Mucosa of descending colon (tissue), 3 donors: ENCODE measurements around the gene NAA38. TPM values are rescaled to one million over a fixed set of nuclear protein-coding genes. Genes with fewer than 3 reads are reported as not detected.

ENCODE experiments used
- ATAC-seq: fragments of 200-7000 bp; cut with Tn5 transposase; one replicate; pipeline ENCODE4 v1.9.1; 2020; ENCODE audit warnings: mild to moderate bottlenecking, moderate library complexity
- DNase-seq, 3 donors: peaks; one replicate each; pipeline ENCODE4 v3.0.0-alpha.2; 2020
- H3K36me3 ChIP-seq: fragments of 200-600 bp; one replicate; pipeline ENCODE4 v1.8.0; 2021; ENCODE audit warnings: low read depth, mild to moderate bottlenecking
- H3K4me1 ChIP-seq: fragments of 200-600 bp; one replicate; pipeline ENCODE4 v1.8.0; 2021; ENCODE audit warnings: low read depth, mild to moderate bottlenecking
- H3K4me3 ChIP-seq: fragments of 200-600 bp; one replicate; pipeline ENCODE4 v1.8.0; 2021; ENCODE audit warnings: mild to moderate bottlenecking
- H3K9me3 ChIP-seq: fragments of 200-600 bp; one replicate; pipeline ENCODE4 v1.8.0; 2021; ENCODE audit warnings: mild to moderate bottlenecking
- intact Hi-C, 2 donors: fragments of 100-400 bp; cut with DNase I in 1 of 2; cut with micrococcal nuclease in 1 of 2; formaldehyde crosslinking; loops; one replicate each; pipeline versions ENCODE4 v1.11.0 to v1.11.1; 2022; cut with DNase I, micrococcal nuclease
- total RNA-seq, 3 donors: library from RNA; stranded (reverse); fragmentation: NEBNext Ultra II Directional in 2 of 3; extraction: Animal tissue kit (Norgen Biotek cat#: 25700) in 2 of 3; gene quantifications; one replicate each; pipeline versions ENCODE4 v1.2.1 to v1.2.4, GENCODE V29; 2021 to 2023
- TF ChIP-seq, protein P1 (sequence below): fragments of 200-600 bp; IDR thresholded peaks from one replicate; pipeline ENCODE4 v1.8.0; 2022; ENCODE audit warnings: antibody characterized with exemption, mild to moderate bottlenecking
- donor health status: DM: no; HTN: no; CAD: no; lungs with moderate emphysema.
- donor health status: DM: no; HTN: no; CAD: no.
- donor health status: DM: no; HTN: yes; CAD: no.

The NAA38 gene
- total RNA-seq, 3 donors from 2014 or later = 51.2 to 73.5 (median 58.2) TPM

DNA sequence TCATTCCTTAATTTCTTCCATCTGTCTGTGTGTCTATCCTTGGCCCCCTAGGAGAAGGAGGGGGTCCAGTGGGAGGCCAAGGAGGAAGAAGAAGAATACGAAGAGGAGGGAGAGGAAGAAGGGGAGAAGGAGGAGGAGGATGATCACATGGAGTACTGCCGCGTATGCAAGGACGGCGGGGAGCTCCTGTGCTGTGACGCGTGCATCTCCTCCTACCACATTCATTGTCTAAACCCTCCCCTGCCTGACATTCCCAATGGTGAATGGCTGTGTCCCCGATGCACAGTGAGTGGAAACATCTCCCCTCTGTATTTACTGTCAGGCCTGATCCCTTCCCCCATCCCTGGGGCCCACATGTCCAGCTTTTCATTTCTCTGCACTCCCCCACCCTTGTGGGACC is 37.5 kb upstream of the NAA38 start:
- Histone ChIP-seq H3K4me3 (no peak overlapping the region), H3K36me3 (peaks cover 3% of the 10 kb centered on the region), H3K9me3 (no peaks in the 10 kb centered on the region), H3K4me1 (peaks cover 2% of the 10 kb centered on the region)
- TF ChIP-seq, protein P1, sequence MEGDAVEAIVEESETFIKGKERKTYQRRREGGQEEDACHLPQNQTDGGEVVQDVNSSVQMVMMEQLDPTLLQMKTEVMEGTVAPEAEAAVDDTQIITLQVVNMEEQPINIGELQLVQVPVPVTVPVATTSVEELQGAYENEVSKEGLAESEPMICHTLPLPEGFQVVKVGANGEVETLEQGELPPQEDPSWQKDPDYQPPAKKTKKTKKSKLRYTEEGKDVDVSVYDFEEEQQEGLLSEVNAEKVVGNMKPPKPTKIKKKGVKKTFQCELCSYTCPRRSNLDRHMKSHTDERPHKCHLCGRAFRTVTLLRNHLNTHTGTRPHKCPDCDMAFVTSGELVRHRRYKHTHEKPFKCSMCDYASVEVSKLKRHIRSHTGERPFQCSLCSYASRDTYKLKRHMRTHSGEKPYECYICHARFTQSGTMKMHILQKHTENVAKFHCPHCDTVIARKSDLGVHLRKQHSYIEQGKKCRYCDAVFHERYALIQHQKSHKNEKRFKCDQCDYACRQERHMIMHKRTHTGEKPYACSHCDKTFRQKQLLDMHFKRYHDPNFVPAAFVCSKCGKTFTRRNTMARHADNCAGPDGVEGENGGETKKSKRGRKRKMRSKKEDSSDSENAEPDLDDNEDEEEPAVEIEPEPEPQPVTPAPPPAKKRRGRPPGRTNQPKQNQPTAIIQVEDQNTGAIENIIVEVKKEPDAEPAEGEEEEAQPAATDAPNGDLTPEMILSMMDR = no peak
- DNase-seq = no peak
- ATAC-seq = no peak
- intact Hi-C loops = loop anchor here in 1 of 2 donors (5.0 kb wide), 1 partner anchor 33 kb away; no protein-coding TSS in a partner anchor

DNA sequence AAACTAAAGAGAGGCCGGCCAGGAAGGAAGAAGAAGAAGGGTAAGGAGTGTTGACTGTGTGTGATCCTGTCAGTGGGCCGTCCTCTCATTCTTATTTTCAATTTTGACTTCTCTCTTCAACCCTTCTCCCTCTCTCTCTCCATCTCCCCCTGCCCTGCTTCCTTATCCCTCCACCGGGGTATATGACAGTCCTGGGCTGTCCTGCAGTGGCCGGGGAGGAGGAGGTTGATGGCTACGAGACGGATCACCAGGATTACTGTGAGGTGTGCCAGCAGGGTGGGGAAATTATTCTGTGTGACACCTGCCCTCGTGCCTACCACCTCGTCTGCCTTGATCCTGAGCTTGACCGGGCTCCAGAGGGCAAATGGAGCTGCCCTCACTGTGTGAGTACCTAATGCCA is 36.9 kb upstream of the NAA38 start:
- Histone ChIP-seq H3K9me3 (no peaks in the 10 kb centered on the region), H3K36me3 (peaks cover 3% of the 10 kb centered on the region), H3K4me3 (no peak overlapping the region), H3K4me1 (peaks cover 8% of the 10 kb centered on the region)
- TF ChIP-seq, protein P1 = no peak
- DNase-seq (no peak), ATAC-seq (no peak)
- intact Hi-C loops = no loop called here

DNA sequence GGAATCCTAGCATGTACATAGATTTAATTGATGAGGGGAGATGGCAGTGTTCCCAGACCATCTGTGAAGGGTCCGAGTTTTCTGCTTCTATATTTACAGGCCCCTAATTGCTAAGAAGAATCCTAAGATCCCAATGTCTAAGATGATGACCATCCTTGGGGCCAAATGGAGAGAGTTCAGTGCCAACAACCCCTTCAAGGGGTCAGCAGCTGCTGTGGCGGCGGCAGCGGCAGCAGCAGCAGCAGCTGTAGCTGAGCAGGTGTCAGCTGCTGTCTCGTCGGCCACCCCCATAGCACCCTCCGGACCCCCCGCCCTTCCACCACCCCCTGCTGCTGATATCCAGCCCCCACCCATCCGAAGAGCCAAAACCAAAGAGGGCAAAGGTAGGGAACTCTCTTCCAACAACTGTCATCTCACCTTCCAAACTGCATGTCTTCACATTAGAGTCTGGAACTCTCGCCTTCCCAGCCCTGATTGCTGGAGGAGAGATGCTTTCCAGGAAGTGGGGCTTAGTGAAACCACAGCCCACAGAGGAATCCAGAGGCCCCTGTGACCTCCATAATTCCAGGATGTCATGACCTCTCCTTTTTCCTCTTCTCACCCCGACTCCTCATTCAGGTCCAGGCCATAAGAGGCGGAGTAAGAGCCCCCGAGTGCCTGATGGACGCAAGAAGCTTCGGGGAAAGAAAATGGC is 36.0 kb upstream of the NAA38 start:
- intact Hi-C loops = no loop called here
- TF ChIP-seq, protein P1 = no peak
- no peak for ATAC-seq
- no peak overlapping the region for H3K4me3 ChIP-seq
- H3K9me3 ChIP-seq = no peaks in the 10 kb centered on the region
- H3K4me1 ChIP-seq = peaks cover 17% of the 10 kb centered on the region
- peaks cover 3% of the 10 kb centered on the region for H3K36me3 ChIP-seq
- DNase-seq = no peak

DNA sequence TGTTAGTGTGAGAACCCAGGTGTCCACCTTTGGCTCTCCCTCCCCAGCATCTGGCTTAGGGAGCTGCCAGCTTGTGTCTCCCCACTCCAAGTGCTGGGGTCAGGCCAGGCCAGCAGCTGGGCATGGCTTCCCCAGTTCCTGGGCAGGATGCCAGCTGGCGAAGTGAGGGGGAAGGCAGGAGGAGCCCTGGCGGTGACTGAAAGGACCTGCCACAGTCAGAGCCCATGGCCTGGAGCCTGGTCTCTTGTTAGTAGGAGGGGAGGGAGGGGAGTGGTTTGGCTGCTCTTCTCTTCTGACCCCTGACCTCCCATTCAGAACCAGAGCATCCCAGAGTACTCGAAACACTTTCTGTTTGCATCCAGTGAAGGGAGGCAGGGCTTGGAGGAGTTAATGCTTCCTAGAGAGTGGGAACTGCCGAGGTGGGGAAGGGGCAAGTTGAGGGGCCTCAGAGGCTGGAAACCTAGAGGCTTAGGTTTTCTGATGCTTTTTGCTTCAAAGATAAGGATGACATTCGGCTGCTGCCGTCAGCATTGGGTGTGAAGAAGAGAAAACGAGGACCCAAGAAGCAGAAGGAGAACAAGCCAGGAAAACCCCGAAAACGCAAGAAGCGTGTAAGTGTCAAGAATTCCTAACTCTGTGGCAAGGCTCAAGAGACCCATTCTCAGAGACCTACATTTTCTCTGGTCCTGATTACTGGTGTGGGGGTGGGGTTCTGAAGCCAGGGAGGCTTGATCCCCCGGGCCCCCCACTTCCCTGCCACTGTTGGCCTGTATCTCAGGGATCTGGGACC is 32.0 kb upstream of the NAA38 start:
- H3K4me3 ChIP-seq = no peak overlapping the region

DNA sequence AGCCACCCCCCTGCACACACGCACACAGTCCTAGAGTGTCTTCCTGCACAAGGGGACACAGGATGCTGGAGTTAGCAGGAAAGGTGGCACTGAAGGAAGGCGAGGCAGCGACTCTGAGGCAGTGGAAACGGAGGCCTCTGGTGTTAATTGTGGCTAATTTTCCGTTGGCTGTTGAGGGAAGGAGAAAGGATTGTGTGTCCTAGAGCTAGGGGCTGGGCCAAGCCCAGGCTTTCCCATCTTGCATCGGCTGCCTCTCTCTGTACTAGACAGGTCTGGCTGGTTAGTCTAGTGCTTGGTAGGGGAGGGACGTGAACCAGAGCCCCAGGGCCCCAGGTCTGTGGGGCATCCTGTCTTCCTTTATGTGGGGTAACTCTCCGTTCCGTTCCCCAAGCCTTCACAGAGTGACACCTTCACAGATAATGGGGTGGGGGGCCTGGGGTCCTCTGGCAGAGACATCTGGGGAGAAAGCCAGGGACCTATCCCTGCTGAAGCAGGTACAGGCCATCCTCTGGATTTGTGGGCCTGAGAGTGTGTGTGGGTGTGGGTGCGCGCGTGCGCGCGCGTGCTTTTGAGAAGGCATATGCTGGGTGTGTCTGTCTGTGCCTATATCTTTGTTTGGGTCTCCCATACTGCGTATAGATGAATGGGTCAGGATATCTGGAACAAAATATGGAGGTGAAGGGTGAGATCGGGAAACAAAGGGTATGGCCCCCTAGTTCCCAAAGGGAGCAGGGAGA is 31.0 kb upstream of the NAA38 start, which contains the start of gene CHD3:
CHD3 (plus strand) TSS at position 606 of the 737 bp plus-strand sequence. CDS start 212 bp downstream, outside the sequence.
- Histone ChIP-seq H3K4me1 (peaks cover 35% of the 10 kb centered on the region), H3K9me3 (no peaks in the 10 kb centered on the region), H3K4me3 (peak within 1 kb of the TSS; percentile 14), H3K36me3 (no peaks in the 10 kb centered on the region)
- peak; percentile 68 to 74 (median 70) for DNase-seq
- ATAC-seq = peak; percentile 39
- intact Hi-C loops = no loop called here
- TF ChIP-seq, protein P1 = no peak

More for the DNA sequence above, 32.0 kb upstream of the NAA38 start:
- intact Hi-C loops = no loop called here
- no peaks in the 10 kb centered on the region for H3K36me3 ChIP-seq
- TF ChIP-seq, protein P1 = peak; percentile 30
- DNase-seq = peak; percentile 95 to 98 (median 97)
- peak; percentile 61 for ATAC-seq
- no peaks in the 10 kb centered on the region for H3K9me3 ChIP-seq
- peaks cover 35% of the 10 kb centered on the region for H3K4me1 ChIP-seq
